ENCODE data around the gene SSNA1. TPM values are rescaled to one million over a fixed set of nuclear protein-coding genes. Genes with fewer than 3 reads are reported as not detected.
"Not testable (repeated sequence)": the region's sequence is repeated elsewhere in the genome, so short reads cannot be mapped to it uniquely, and the experiment has no call there.

The SSNA1 gene
- total and polyA plus RNA-seq, 5 experiments from 2014 or later: 39.2 to 123 (median 97.8) TPM

GRCh38 chr9:137236238-137236935 lies 47.9 kb downstream of the SSNA1 start:
- H3K27me3 Mint-ChIP-seq: peaks cover 0 to 18% (median 0%) of the 10 kb centered on the region in 5 donors
- ATAC-seq: peak; percentile 28 to 31
- POLR2A ChIA-PET: interaction anchor here (0.5 to 1.7 kb wide), 14 partner anchors 8 to 383 kb away, joined by 3 to 12 read pairs (median 4); partner anchors contain the start of genes ANAPC2, DPP7, EXD3 and MAN1B1
- no peaks in the 10 kb centered on the region for H3K36me3 Mint-ChIP-seq
- DNase-seq: peak; percentile 84 to 94 (median 89)
- peaks cover 5 to 31% (median 17%) of the 10 kb centered on the region in 4 donors for H3K4me1 Mint-ChIP-seq
- no peaks in the 10 kb centered on the region for H3K9me3 Mint-ChIP-seq
- H3K27ac Mint-ChIP-seq: peak overlapping the region in 1 of 10 donors; percentile 25
- peak overlapping the region in 3 of 10 donors; percentile 9 to 48 (median 44) for H3K4me3 Mint-ChIP-seq

GRCh38 chr9:137236936-137237421 lies 48.5 kb downstream of the SSNA1 start:
- no peaks in the 10 kb centered on the region for H3K36me3 Mint-ChIP-seq
- POLR2A ChIA-PET: interaction anchor here (0.6 to 8.9 kb wide), 17 partner anchors 9 to 383 kb away, joined by 3 to 139 read pairs (median 4); partner anchors contain the start of genes ANAPC2, DPP7, EXD3 and MAN1B1
- H3K27ac Mint-ChIP-seq: no peak overlapping the region
- peaks cover 0 to 14% (median 0%) of the 10 kb centered on the region in 5 donors for H3K27me3 Mint-ChIP-seq
- H3K4me3 Mint-ChIP-seq: peak overlapping the region in 2 of 10 donors; percentile 44 to 48
- no peak for ATAC-seq
- DNase-seq: no peak
- no peaks in the 10 kb centered on the region for H3K9me3 Mint-ChIP-seq
- H3K4me1 Mint-ChIP-seq: peaks cover 6 to 31% (median 17%) of the 10 kb centered on the region in 4 donors

GRCh38 chr9:137237759-137238726 lies 49.6 kb downstream of the SSNA1 start:
- H3K9me3 Mint-ChIP-seq: no peaks in the 10 kb centered on the region
- H3K4me1 Mint-ChIP-seq: peaks cover 10 to 41% (median 25%) of the 10 kb centered on the region in 4 donors
- peak overlapping the region in 3 of 10 donors; percentile 20 to 70 (median 53) for H3K27ac Mint-ChIP-seq
- H3K4me3 Mint-ChIP-seq: peak overlapping the region in 3 of 10 donors; percentile 10 to 58 (median 45)
- no peak for DNase-seq
- peaks cover 0 to 11% (median 0%) of the 10 kb centered on the region in 5 donors for H3K27me3 Mint-ChIP-seq
- POLR2A ChIA-PET: interaction anchor here (0.6 to 8.9 kb wide), 7 partner anchors 10 to 354 kb away, joined by 3 to 139 read pairs (median 4); partner anchors contain the start of genes MAN1B1, NDOR1, NELFB and RNF224
- ATAC-seq: no peak
- H3K36me3 Mint-ChIP-seq: peaks cover 0 to 7% (median 6%) of the 10 kb centered on the region in 3 donors

DNA sequence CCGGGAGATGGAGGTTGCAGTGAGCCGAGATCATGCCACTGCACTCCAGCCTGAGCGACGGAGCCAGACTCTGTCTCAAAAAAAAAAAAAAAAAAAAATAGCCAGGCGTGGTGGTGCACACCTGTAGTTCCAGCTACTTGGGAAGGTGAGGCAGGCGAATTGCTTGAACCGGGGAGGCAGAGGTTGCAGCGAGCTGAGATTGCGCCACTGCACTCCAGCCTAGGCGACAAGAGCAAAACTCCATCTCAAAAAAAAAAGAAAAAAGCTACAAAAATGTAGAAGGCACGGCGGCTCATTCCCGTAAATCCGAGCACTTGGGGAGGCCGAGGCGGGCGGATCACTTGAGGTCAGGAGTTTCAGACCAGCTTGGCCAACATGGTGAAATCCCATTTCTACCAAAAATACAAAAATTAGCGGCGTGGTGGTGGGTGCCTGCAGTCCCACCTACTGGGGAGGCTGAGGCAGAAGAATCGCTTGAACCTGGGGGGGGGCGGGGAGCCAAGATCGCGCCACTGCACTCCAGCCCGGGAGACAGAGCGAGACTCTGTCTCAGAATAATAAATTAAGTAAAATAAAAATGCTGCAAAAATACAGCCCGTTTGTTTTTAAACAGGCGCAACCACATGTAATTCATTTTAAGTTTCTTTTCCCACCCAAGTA lies 51.2 kb downstream of the SSNA1 start:
- not testable (repeated sequence) for H3K9me3 Mint-ChIP-seq, ATAC-seq, H3K36me3 Mint-ChIP-seq, H3K27me3 Mint-ChIP-seq, DNase-seq
- H3K4me3 Mint-ChIP-seq: peak overlapping the region; percentile 65 to 84 (median 74)
- POLR2A ChIA-PET: interaction anchor here (0.7 to 8.9 kb wide), 23 partner anchors 9 to 512 kb away, joined by 3 to 139 read pairs (median 7); partner anchors contain the start of genes ANAPC2, CYSRT1, EHMT1 and EXD3
- peaks cover 10 to 45% (median 31%) of the 10 kb centered on the region in 4 donors for H3K4me1 Mint-ChIP-seq
- peak overlapping the region; percentile 20 to 85 (median 70) for H3K27ac Mint-ChIP-seq

Small RNA genes within 50 kb of the gene (microRNA-seq; reads per million reads assigned to microRNA genes)
- not detected for gene MIR3621 (ENCODE audit: borderline microRNAs expressed)

Other genes starting within 250 kb of the SSNA1 start
Only the 30 nearest of the 33 such genes appear.
- gene PTGDS, start 211.2 kb upstream of the SSNA1 start, total RNA-seq: under 1 TPM in 1 of 2 experiments, not detected in 1; 0.58 TPM
- 1 to 10 TPM in 1 of 3 donors, under 1 TPM in 1, not detected in 1; 0.31 to 3.2 TPM for gene PTGDS, start 211.2 kb upstream of the SSNA1 start, polyA plus RNA-seq
- gene LCNL1, start 205.7 kb upstream of the SSNA1 start, total RNA-seq: under 1 TPM; 0.44 to 0.74 TPM
- not detected for gene LCNL1, start 205.7 kb upstream of the SSNA1 start, polyA plus RNA-seq
- gene PAXX, start 196.3 kb upstream of the SSNA1 start, total RNA-seq: 100 to 1,000 TPM; 129 to 137 TPM
- gene PAXX, start 196.3 kb upstream of the SSNA1 start, polyA plus RNA-seq: 100 to 1,000 TPM; 104 to 119 (median 112) TPM
- 10 to 100 TPM; 11.1 to 13.5 TPM for gene CLIC3, start 192.1 kb upstream of the SSNA1 start, total RNA-seq
- gene CLIC3, start 192.1 kb upstream of the SSNA1 start, polyA plus RNA-seq: 10 to 100 TPM in 2 of 3 donors, 1 to 10 TPM in 1; 7.0 to 30.2 (median 16.9) TPM
- 10 to 100 TPM; 37.0 to 41.5 TPM for gene ABCA2, start 160.4 kb upstream of the SSNA1 start, total RNA-seq
- 1 to 10 TPM; 3.9 to 9.4 (median 4.7) TPM for gene ABCA2, start 160.4 kb upstream of the SSNA1 start, polyA plus RNA-seq
- gene FUT7, start 156.6 kb upstream of the SSNA1 start, total RNA-seq: under 1 TPM in 1 of 2 experiments, not detected in 1; 0.13 TPM
- gene FUT7, start 156.6 kb upstream of the SSNA1 start, polyA plus RNA-seq: 1 to 10 TPM; 1.2 to 1.6 (median 1.6) TPM
- 1 to 10 TPM; 2.8 to 4.3 TPM for gene NPDC1, start 142.5 kb upstream of the SSNA1 start, total RNA-seq
- 1 to 10 TPM; 2.1 to 9.3 (median 4.2) TPM for gene NPDC1, start 142.5 kb upstream of the SSNA1 start, polyA plus RNA-seq
- gene ENTPD2, start 134.6 kb upstream of the SSNA1 start, total RNA-seq: not detected
- not detected for gene ENTPD2, start 134.6 kb upstream of the SSNA1 start, polyA plus RNA-seq
- under 1 TPM; 0.27 to 0.44 TPM for gene SAPCD2, start 118.1 kb upstream of the SSNA1 start, total RNA-seq
- gene SAPCD2, start 118.1 kb upstream of the SSNA1 start, polyA plus RNA-seq: under 1 TPM in 2 of 3 donors, not detected in 1; 0.23 to 0.27 TPM
- gene UAP1L1, start 111.2 kb upstream of the SSNA1 start, total RNA-seq: 10 to 100 TPM; 25.2 to 28.7 TPM
- 1 to 10 TPM; 2.3 to 7.8 (median 2.8) TPM for gene UAP1L1, start 111.2 kb upstream of the SSNA1 start, polyA plus RNA-seq
- gene MAN1B1, start 101.7 kb upstream of the SSNA1 start, total RNA-seq: 10 to 100 TPM; 66.9 to 73.2 TPM
- gene MAN1B1, start 101.7 kb upstream of the SSNA1 start, polyA plus RNA-seq: 10 to 100 TPM; 30.6 to 46.6 (median 38.3) TPM
- gene DPP7, start 73.9 kb upstream of the SSNA1 start, total RNA-seq: 100 to 1,000 TPM; 278 to 298 TPM
- 100 to 1,000 TPM in 2 of 3 donors, 10 to 100 TPM in 1; 98.7 to 126 (median 121) TPM for gene DPP7, start 73.9 kb upstream of the SSNA1 start, polyA plus RNA-seq
- not detected for gene GRIN1, start 49.5 kb upstream of the SSNA1 start, total RNA-seq
- not detected for gene GRIN1, start 49.5 kb upstream of the SSNA1 start, polyA plus RNA-seq
- not detected for gene LRRC26, start 18.6 kb upstream of the SSNA1 start, total RNA-seq
- gene LRRC26, start 18.6 kb upstream of the SSNA1 start, polyA plus RNA-seq: not detected
- gene TMEM210, start 16.6 kb upstream of the SSNA1 start, total RNA-seq: not detected
- gene TMEM210, start 16.6 kb upstream of the SSNA1 start, polyA plus RNA-seq: not detected
- gene ANAPC2, start 116 bp upstream of the SSNA1 start, total RNA-seq: 100 to 1,000 TPM; 143 to 146 TPM
- gene ANAPC2, start 116 bp upstream of the SSNA1 start, polyA plus RNA-seq: 1 to 10 TPM; 3.4 to 5.9 (median 4.3) TPM
- gene TPRN, start 12.1 kb downstream of the SSNA1 start, total RNA-seq: 10 to 100 TPM; 10.1 TPM
- gene TPRN, start 12.1 kb downstream of the SSNA1 start, polyA plus RNA-seq: under 1 TPM; 0.15 to 0.42 (median 0.39) TPM
- 10 to 100 TPM; 42.7 to 43.0 TPM for gene TMEM203, start 17.0 kb downstream of the SSNA1 start, total RNA-seq
- 100 to 1,000 TPM; 128 to 163 (median 155) TPM for gene TMEM203, start 17.0 kb downstream of the SSNA1 start, polyA plus RNA-seq
- gene NDOR1, start 17.0 kb downstream of the SSNA1 start, total RNA-seq: 10 to 100 TPM; 35.0 to 39.8 TPM
- gene NDOR1, start 17.0 kb downstream of the SSNA1 start, polyA plus RNA-seq: 1 to 10 TPM; 2.4 to 9.5 (median 5.7) TPM
- 1 to 10 TPM in 1 of 2 experiments, under 1 TPM in 1; 0.91 to 1.7 TPM for gene RNF208, start 33.6 kb downstream of the SSNA1 start, total RNA-seq
- not detected for gene RNF208, start 33.6 kb downstream of the SSNA1 start, polyA plus RNA-seq
- gene CYSRT1, start 36.5 kb downstream of the SSNA1 start, total RNA-seq: under 1 TPM; 0.30 to 0.47 TPM
- gene CYSRT1, start 36.5 kb downstream of the SSNA1 start, polyA plus RNA-seq: not detected
- under 1 TPM in 1 of 2 experiments, not detected in 1; 0.21 TPM for gene RNF224, start 38.8 kb downstream of the SSNA1 start, total RNA-seq
- gene RNF224, start 38.8 kb downstream of the SSNA1 start, polyA plus RNA-seq: not detected
- not detected for gene SLC34A3, start 42.2 kb downstream of the SSNA1 start, total RNA-seq
- gene SLC34A3, start 42.2 kb downstream of the SSNA1 start, polyA plus RNA-seq: not detected
- 10 to 100 TPM; 60.2 TPM for gene TUBB4B, start 52.6 kb downstream of the SSNA1 start, total RNA-seq
- 10 to 100 TPM; 10.8 to 23.4 (median 22.5) TPM for gene TUBB4B, start 52.6 kb downstream of the SSNA1 start, polyA plus RNA-seq
- not detected for gene STPG3, start 62.6 kb downstream of the SSNA1 start, total RNA-seq
- gene STPG3, start 62.6 kb downstream of the SSNA1 start, polyA plus RNA-seq: not detected
- gene NELFB, start 66.7 kb downstream of the SSNA1 start, total RNA-seq: 10 to 100 TPM; 42.4 to 45.9 TPM
- gene NELFB, start 66.7 kb downstream of the SSNA1 start, polyA plus RNA-seq: 10 to 100 TPM; 20.4 to 29.7 (median 25.0) TPM
- 1 to 10 TPM in 1 of 2 experiments, under 1 TPM in 1; 0.91 to 1.4 TPM for gene TOR4A, start 89.0 kb downstream of the SSNA1 start, total RNA-seq
- gene TOR4A, start 89.0 kb downstream of the SSNA1 start, polyA plus RNA-seq: under 1 TPM in 2 of 3 donors, not detected in 1; 0.12 to 0.15 TPM
- 1 to 10 TPM; 2.4 to 2.5 TPM for gene NRARP, start 113.6 kb downstream of the SSNA1 start, total RNA-seq
- not detected for gene NRARP, start 113.6 kb downstream of the SSNA1 start, polyA plus RNA-seq
- gene EXD3, start 234.5 kb downstream of the SSNA1 start, total RNA-seq: 10 to 100 TPM; 26.4 to 28.3 TPM
- gene EXD3, start 234.5 kb downstream of the SSNA1 start, polyA plus RNA-seq: 1 to 10 TPM; 2.6 to 4.3 (median 3.9) TPM
- gene NOXA1, start 234.7 kb downstream of the SSNA1 start, total RNA-seq: 1 to 10 TPM; 4.1 to 4.5 TPM
- gene NOXA1, start 234.7 kb downstream of the SSNA1 start, polyA plus RNA-seq: 1 to 10 TPM in 2 of 3 donors, under 1 TPM in 1; 0.75 to 1.1 (median 1.1) TPM